Neural crest cell (in vitro differentiated cells): ENCODE data around the gene AKNAD1. TPM values are rescaled to one million over a fixed set of nuclear protein-coding genes. Genes with fewer than 3 reads are reported as not detected.
"Not testable (repeated sequence)": the region's sequence is repeated elsewhere in the genome, so short reads cannot be mapped to it uniquely, and the experiment has no call there.

Experiments
- DNase-seq: peaks from one replicate; pipeline ENCODE4 v3.0.0; 2021; ENCODE audit warnings: low read depth, mixed read lengths, low spot score
- H3K27ac Mint-ChIP-seq: one replicate; pipeline ENCODE4 v1.8.0; 2021; ENCODE audit warnings: mild to moderate bottlenecking, mixed read lengths; ENCODE audit not compliant: unreplicated experiment
- H3K27me3 Mint-ChIP-seq: 2 replicates; pipeline ENCODE4 v1.8.0; 2021; ENCODE audit warnings: low read depth, mild to moderate bottlenecking, mixed read lengths
- H3K36me3 Mint-ChIP-seq: 2 replicates; pipeline ENCODE4 v1.8.0; 2021; ENCODE audit warnings: low read depth, mild to moderate bottlenecking, mixed read lengths
- H3K4me1 Mint-ChIP-seq: 2 replicates; pipeline ENCODE4 v1.8.0; 2021; ENCODE audit warnings: mixed read lengths
- H3K4me3 Mint-ChIP-seq: one replicate; pipeline ENCODE4 v1.8.0; 2021; ENCODE audit warnings: mild to moderate bottlenecking, mixed read lengths
- H3K9me3 Mint-ChIP-seq: 2 replicates; pipeline ENCODE4 v1.8.0; 2021; ENCODE audit warnings: mixed read lengths
- total RNA-seq: library from RNA; stranded (reverse); gene quantifications from 2 replicates; pipeline ENCODE4 v1.2.1, GENCODE V29; 2021
- TF ChIP-seq, protein P1 (sequence below): fragments of 200-600 bp; sonication (generic); conservative IDR thresholded peaks from 2 replicates; pipeline ENCODE4 v1.5.0; 2021; ENCODE audit warnings: antibody characterized with exemption, mild to moderate bottlenecking

Gene AKNAD1
- total RNA-seq, 1 donor from 2014 or later: 1.0 TPM

DNA sequence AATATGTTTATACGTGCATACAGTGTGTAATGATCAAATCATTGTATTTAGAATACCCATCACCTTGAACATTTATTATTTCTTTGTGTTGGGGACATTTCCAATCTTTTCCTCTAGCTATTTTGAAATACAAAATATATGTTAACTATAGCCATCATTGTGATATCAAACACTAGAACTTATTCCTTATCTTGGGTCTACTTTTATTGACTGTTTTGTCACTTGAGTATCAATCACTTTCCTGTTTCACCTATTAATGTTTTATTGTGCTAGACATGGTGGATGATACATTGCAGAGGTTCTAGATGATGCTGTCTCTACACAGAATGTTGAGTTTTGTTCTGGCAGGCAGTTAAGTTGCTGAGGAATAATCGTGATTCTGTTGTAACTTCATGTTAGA lies 64.5 kb downstream of the AKNAD1 start:
- no peak for DNase-seq
- TF ChIP-seq, protein P1, sequence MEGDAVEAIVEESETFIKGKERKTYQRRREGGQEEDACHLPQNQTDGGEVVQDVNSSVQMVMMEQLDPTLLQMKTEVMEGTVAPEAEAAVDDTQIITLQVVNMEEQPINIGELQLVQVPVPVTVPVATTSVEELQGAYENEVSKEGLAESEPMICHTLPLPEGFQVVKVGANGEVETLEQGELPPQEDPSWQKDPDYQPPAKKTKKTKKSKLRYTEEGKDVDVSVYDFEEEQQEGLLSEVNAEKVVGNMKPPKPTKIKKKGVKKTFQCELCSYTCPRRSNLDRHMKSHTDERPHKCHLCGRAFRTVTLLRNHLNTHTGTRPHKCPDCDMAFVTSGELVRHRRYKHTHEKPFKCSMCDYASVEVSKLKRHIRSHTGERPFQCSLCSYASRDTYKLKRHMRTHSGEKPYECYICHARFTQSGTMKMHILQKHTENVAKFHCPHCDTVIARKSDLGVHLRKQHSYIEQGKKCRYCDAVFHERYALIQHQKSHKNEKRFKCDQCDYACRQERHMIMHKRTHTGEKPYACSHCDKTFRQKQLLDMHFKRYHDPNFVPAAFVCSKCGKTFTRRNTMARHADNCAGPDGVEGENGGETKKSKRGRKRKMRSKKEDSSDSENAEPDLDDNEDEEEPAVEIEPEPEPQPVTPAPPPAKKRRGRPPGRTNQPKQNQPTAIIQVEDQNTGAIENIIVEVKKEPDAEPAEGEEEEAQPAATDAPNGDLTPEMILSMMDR: no peak
- H3K27ac Mint-ChIP-seq: no peak overlapping the region
- H3K27me3 Mint-ChIP-seq: no peaks in the 10 kb centered on the region
- peaks cover 14% of the 10 kb centered on the region for H3K9me3 Mint-ChIP-seq
- H3K36me3 Mint-ChIP-seq: peaks cover 44% of the 10 kb centered on the region
- no peaks in the 10 kb centered on the region for H3K4me1 Mint-ChIP-seq
- no peak overlapping the region for H3K4me3 Mint-ChIP-seq

DNA sequence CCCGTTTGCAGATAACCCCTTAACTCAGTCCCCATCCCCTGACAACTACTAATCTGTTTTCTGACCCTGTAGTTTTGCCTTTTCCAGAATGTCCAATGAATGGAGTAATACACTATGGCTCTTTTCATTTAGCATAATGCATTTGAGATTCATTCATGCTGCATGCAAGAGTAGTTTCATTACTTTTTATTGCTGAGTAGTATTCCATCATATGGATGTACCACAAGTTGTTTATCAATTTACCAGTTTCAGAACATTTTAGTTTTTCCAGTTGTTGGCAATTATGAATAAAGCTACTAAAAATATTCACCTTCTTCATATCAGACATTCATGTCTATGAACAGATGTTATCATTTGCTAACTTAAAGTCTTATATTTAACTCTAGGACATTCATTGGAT lies 65.1 kb downstream of the AKNAD1 start:
- Mint-ChIP-seq H3K4me1 (no peaks in the 10 kb centered on the region), H3K4me3 (no peak overlapping the region), H3K27me3 (no peaks in the 10 kb centered on the region), H3K9me3 (peaks cover 14% of the 10 kb centered on the region), H3K36me3 (peaks cover 48% of the 10 kb centered on the region), H3K27ac (no peak overlapping the region)
- TF ChIP-seq, protein P1: no peak
- DNase-seq: no peak

- TF ChIP-seq, protein P1: no peak
- no peak overlapping the region for H3K27ac Mint-ChIP-seq
- no peak for DNase-seq
- H3K36me3 Mint-ChIP-seq: peaks cover 67% of the 10 kb centered on the region
- H3K4me3 Mint-ChIP-seq: no peak overlapping the region
- H3K4me1 Mint-ChIP-seq: no peaks in the 10 kb centered on the region
- peaks cover 14% of the 10 kb centered on the region for H3K9me3 Mint-ChIP-seq
- H3K27me3 Mint-ChIP-seq: no peaks in the 10 kb centered on the region
These were observed 71.0 kb downstream of the AKNAD1 start for GRCh38 chr1:108785880-108786279.

DNA sequence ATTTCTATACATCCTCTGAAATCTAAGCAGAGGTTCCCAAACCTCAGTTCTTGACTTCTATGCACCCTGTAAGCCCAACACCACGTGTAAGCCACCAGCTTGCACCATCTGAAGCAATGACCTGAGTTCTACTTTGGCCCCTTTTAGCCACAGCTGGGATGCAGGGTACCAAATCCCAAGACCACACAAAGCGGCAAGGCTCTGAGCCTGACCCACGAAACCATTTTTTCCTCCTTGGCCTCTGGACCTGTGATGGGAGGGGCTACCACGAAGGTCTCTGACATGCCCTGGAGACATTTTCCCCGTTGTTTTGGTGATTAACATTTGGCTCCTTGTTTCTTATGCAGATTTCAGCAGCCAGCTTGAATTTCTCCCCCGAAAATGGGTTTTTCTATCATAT lies 71.6 kb downstream of the AKNAD1 start:
- TF ChIP-seq, protein P1: no peak
- H3K36me3 Mint-ChIP-seq: peaks cover 63% of the 10 kb centered on the region
- H3K27ac Mint-ChIP-seq: no peak overlapping the region
- H3K4me3 Mint-ChIP-seq: no peak overlapping the region
- H3K27me3 Mint-ChIP-seq: no peaks in the 10 kb centered on the region
- H3K9me3 Mint-ChIP-seq: peaks cover 14% of the 10 kb centered on the region
- no peaks in the 10 kb centered on the region for H3K4me1 Mint-ChIP-seq
- DNase-seq: no peak

DNA sequence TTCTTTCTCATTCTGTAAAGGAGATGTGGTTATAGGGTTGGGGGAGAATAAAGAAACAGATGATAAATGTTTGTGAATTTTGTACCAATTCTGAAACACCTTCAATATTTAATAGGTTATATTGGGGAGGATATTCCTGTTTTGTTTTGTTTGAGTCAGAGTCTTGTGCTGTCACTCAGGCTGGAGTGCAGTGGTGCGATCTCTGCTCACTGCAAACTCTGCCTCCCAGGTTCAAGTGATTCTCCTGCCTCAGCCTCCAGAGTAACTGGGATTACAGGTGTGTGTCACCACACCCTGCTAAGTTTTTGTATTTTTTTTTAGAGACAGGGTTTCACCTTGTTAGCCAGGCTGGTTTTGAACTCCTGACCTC lies 75.3 kb downstream of the AKNAD1 start:
- DNase-seq, H3K27ac Mint-ChIP-seq, H3K27me3 Mint-ChIP-seq, H3K4me3 Mint-ChIP-seq, H3K4me1 Mint-ChIP-seq: not testable (repeated sequence)
- Mint-ChIP-seq H3K9me3 (peaks cover 14% of the 10 kb centered on the region), H3K36me3 (peaks cover 40% of the 10 kb centered on the region)

DNA sequence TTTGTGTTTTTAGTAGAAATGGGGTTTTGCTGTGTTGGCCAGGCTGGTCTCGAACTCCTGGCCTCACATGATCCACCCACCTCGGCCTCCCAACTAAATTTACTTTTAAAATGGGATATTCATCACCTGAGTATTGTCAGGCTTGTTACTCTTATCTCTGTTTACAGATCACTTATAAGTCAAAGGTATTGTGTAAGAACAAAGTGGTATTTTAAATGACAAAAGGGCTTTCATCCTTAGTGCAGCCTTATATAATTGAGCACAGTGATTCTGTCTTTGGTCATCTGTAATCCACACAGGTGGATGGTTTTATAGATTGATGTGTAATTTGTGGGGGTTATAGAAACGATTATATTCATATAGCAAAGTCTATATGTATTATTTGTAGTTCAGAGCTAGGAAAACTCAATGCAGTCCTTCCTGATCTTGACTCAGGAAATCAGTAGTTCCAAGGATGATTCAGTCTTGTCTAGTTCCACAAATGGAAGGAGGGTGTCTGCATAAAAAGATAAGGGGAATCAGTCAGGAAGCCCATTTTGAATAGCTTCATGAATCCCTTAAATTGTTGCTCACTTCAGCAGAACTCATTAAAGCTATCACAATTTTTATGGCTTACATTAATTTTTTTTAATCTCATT lies 75.8 kb downstream of the AKNAD1 start:
- TF ChIP-seq, protein P1: no peak
- Mint-ChIP-seq H3K9me3 (peaks cover 13% of the 10 kb centered on the region), H3K4me1 (no peaks in the 10 kb centered on the region), H3K4me3 (no peak overlapping the region), H3K27me3 (no peaks in the 10 kb centered on the region), H3K36me3 (peaks cover 36% of the 10 kb centered on the region), H3K27ac (no peak overlapping the region)
- DNase-seq: no peak
